Measurements from ENCODE around the gene CAMSAP3. TPM values are rescaled to one million over a fixed set of nuclear protein-coding genes. Genes with fewer than 3 reads are reported as not detected.

The CAMSAP3 gene
- total RNA-seq, 3 donors from 2014 or later (not counting 1 experiment from before 2014, with no cell fraction given), result 0.24 to 0.34 TPM; not detected in 1

- Histone ChIP-seq H3K9me3 (ENCODE audit: control insufficient read depth, insufficient read depth, low read length) (no peaks in the 10 kb centered on the region), H3K36me3 (ENCODE audit: control insufficient read depth, insufficient read depth, low read length) (peaks cover 45% of the 10 kb centered on the region), H3K27me3 (ENCODE audit: control insufficient read depth, insufficient read depth, low read length) (no peaks in the 10 kb centered on the region), H3K4me3 (ENCODE audit: low read length) (no peak overlapping the region), H3K27ac (ENCODE audit: low read length) (no peak overlapping the region), H3K4me1 (ENCODE audit: control insufficient read depth, insufficient read depth, low read length) (no peaks in the 10 kb centered on the region)
- Mint-ChIP-seq H3K9me3 (no peaks in the 10 kb centered on the region), H3K27me3 (ENCODE audit: low read depth in 2 of 2) (no peaks in the 10 kb centered on the region), H3K4me3 (no peak overlapping the region), H3K4me1 (peaks cover 0 to 9% of the 10 kb centered on the region in 2 donors), H3K27ac (no peak overlapping the region), H3K36me3 (no peaks in the 10 kb centered on the region)
- TF ChIP-seq CTCF (IDR thresholded peaks at IDR 0.05), result no peak
- 98% methylated on average over 54 of the region's 54 CpGs for WGBS (ENCODE audit: insufficient coverage)
- intact Hi-C loops (cut with micrococcal nuclease), result no loop called here
- DNase-seq, result no peak
- ATAC-seq, result no peak
Observed at GRCh38 chr19:7556696-7557315, 38.9 kb upstream of the CAMSAP3 start.

GRCh38 chr19:7558667-7559066 lies 37.0 kb upstream of the CAMSAP3 start:
- no peaks in the 10 kb centered on the region for H3K9me3 ChIP-seq (ENCODE audit: control insufficient read depth, insufficient read depth, low read length)
- H3K4me1 ChIP-seq (ENCODE audit: control insufficient read depth, insufficient read depth, low read length), result no peaks in the 10 kb centered on the region
- DNase-seq, result no peak
- H3K4me3 Mint-ChIP-seq, result no peak overlapping the region
- no peak for ATAC-seq
- H3K4me1 Mint-ChIP-seq, result peaks cover 0 to 5% of the 10 kb centered on the region in 2 donors
- H3K27ac ChIP-seq (ENCODE audit: low read length), result no peak overlapping the region
- H3K36me3 Mint-ChIP-seq, result no peaks in the 10 kb centered on the region
- H3K9me3 Mint-ChIP-seq, result no peaks in the 10 kb centered on the region
- TF ChIP-seq CTCF (IDR thresholded peaks at IDR 0.05), result no peak
- H3K4me3 ChIP-seq (ENCODE audit: low read length), result no peak overlapping the region
- peaks cover 43% of the 10 kb centered on the region for H3K36me3 ChIP-seq (ENCODE audit: control insufficient read depth, insufficient read depth, low read length)
- no peaks in the 10 kb centered on the region for H3K27me3 ChIP-seq (ENCODE audit: control insufficient read depth, insufficient read depth, low read length)
- H3K27me3 Mint-ChIP-seq (ENCODE audit: low read depth in 2 of 2), result no peaks in the 10 kb centered on the region
- H3K27ac Mint-ChIP-seq, result no peak overlapping the region
- 91% methylated on average over 17 of the region's 18 CpGs for WGBS (ENCODE audit: insufficient coverage)
- intact Hi-C loops (cut with micrococcal nuclease), result no loop called here

- Histone ChIP-seq H3K27ac (ENCODE audit: low read length) (no peak overlapping the region), H3K36me3 (ENCODE audit: control insufficient read depth, insufficient read depth, low read length) (peaks cover 43% of the 10 kb centered on the region), H3K4me3 (ENCODE audit: low read length) (no peak overlapping the region), H3K9me3 (ENCODE audit: control insufficient read depth, insufficient read depth, low read length) (no peaks in the 10 kb centered on the region), H3K27me3 (ENCODE audit: control insufficient read depth, insufficient read depth, low read length) (no peaks in the 10 kb centered on the region), H3K4me1 (ENCODE audit: control insufficient read depth, insufficient read depth, low read length) (no peaks in the 10 kb centered on the region)
- ATAC-seq (no peak), DNase-seq (no peak)
- no peak overlapping the region for H3K27ac Mint-ChIP-seq
- intact Hi-C loops (cut with micrococcal nuclease), result no loop called here
- H3K9me3 Mint-ChIP-seq, result no peaks in the 10 kb centered on the region
- no peak overlapping the region for H3K4me3 Mint-ChIP-seq
- peaks cover 0 to 5% of the 10 kb centered on the region in 2 donors for H3K4me1 Mint-ChIP-seq
- H3K36me3 Mint-ChIP-seq, result no peaks in the 10 kb centered on the region
- H3K27me3 Mint-ChIP-seq (ENCODE audit: low read depth in 2 of 2), result no peaks in the 10 kb centered on the region
- 75% methylated on average over 4 of the region's 4 CpGs for WGBS (ENCODE audit: insufficient coverage)
- no peak for TF ChIP-seq CTCF (IDR thresholded peaks at IDR 0.05)
Observed at GRCh38 chr19:7559102-7559501, 36.6 kb upstream of the CAMSAP3 start.

GRCh38 chr19:7560255-7560654 lies 35.4 kb upstream of the CAMSAP3 start:
- Histone ChIP-seq H3K27me3 (ENCODE audit: control insufficient read depth, insufficient read depth, low read length) (no peaks in the 10 kb centered on the region), H3K4me1 (ENCODE audit: control insufficient read depth, insufficient read depth, low read length) (no peaks in the 10 kb centered on the region), H3K36me3 (ENCODE audit: control insufficient read depth, insufficient read depth, low read length) (peaks cover 36% of the 10 kb centered on the region), H3K9me3 (ENCODE audit: control insufficient read depth, insufficient read depth, low read length) (no peaks in the 10 kb centered on the region), H3K4me3 (ENCODE audit: low read length) (no peak overlapping the region), H3K27ac (ENCODE audit: low read length) (no peak overlapping the region)
- Mint-ChIP-seq H3K4me3 (no peak overlapping the region), H3K9me3 (no peaks in the 10 kb centered on the region), H3K36me3 (no peaks in the 10 kb centered on the region), H3K27ac (no peak overlapping the region), H3K4me1 (peaks cover 0 to 5% of the 10 kb centered on the region in 2 donors), H3K27me3 (ENCODE audit: low read depth in 2 of 2) (no peaks in the 10 kb centered on the region)
- intact Hi-C loops (cut with micrococcal nuclease), result no loop called here
- no peak for TF ChIP-seq CTCF (IDR thresholded peaks at IDR 0.05)
- 94% methylated on average over 2 of the region's 2 CpGs for whole genome bisulfite sequencing (ENCODE audit: insufficient coverage)
- DNase-seq, result no peak
- ATAC-seq, result no peak
